Lung (tissue), 12 donors: ENCODE measurements around the gene ZSWIM3. TPM values are rescaled to one million over a fixed set of nuclear protein-coding genes. Genes with fewer than 3 reads are reported as not detected.
A peak's percentile ranks its signal among the peaks of the same experiment; 100 is the strongest.

Source experiments
- ATAC-seq: fragments of 200-7000 bp; cut with Tn5 transposase; one replicate; pipeline ENCODE4 v1.9.1; 2020; ENCODE audit warnings: moderate number of reproducible peaks; ENCODE audit not compliant: insufficient read depth, low FRiP score
- DNase-seq, 3 donors: peaks; one replicate each; pipeline ENCODE4 v3.0.0-alpha.2; 2013 to 2017
- H3K27ac ChIP-seq, 2 donors: one replicate each; pipeline ENCODE4 v1.5.1; 2013; ENCODE audit warnings: mild to moderate bottlenecking in 2 of 2, moderate library complexity in 2 of 2, control low read depth in 1 of 2, inconsistent platforms in 1 of 2, low read depth in 1 of 2, low read length in 1 of 2
- H3K27me3 ChIP-seq, 3 donors: one replicate each; pipeline ENCODE4 v1.5.1; 2013; ENCODE audit warnings: low read length in 2 of 3; ENCODE audit not compliant: control insufficient read depth in 3 of 3, insufficient read depth in 3 of 3
- H3K36me3 ChIP-seq, 4 donors: one replicate each; pipeline ENCODE4 v1.5.1; 2013; ENCODE audit warnings: low read length in 4 of 4, mild to moderate bottlenecking in 1 of 4, moderate library complexity in 1 of 4; ENCODE audit not compliant: control insufficient read depth in 4 of 4, insufficient read depth in 4 of 4
- H3K4me1 ChIP-seq, 5 donors: one replicate each; pipeline ENCODE4 v1.5.1; 2013; ENCODE audit warnings: low read length in 5 of 5, mild to moderate bottlenecking in 2 of 5, moderate library complexity in 1 of 5; ENCODE audit not compliant: control insufficient read depth in 5 of 5, insufficient read depth in 5 of 5
- H3K4me3 ChIP-seq: one replicate; pipeline ENCODE4 v1.5.1; 2013; ENCODE audit warnings: mild to moderate bottlenecking, control low read depth, moderate library complexity
- H3K9ac ChIP-seq, 2 donors: one replicate each; pipeline ENCODE4 v1.5.1; 2013; ENCODE audit warnings: low read length in 2 of 2, control low read depth in 1 of 2; ENCODE audit not compliant: insufficient read depth in 1 of 2
- H3K9me3 ChIP-seq, 4 donors: one replicate each; pipeline ENCODE4 v1.5.1; 2013; ENCODE audit warnings: low read length in 3 of 4, mild to moderate bottlenecking in 1 of 4, moderate library complexity in 1 of 4; ENCODE audit not compliant: control insufficient read depth in 4 of 4, insufficient read depth in 3 of 4
- CTCF ChIP-seq: IDR thresholded peaks from 2 replicates; pipeline ENCODE4 v1.5.1; 2012; ENCODE audit warnings: mild to moderate bottlenecking; ENCODE audit errors: control extremely low read depth, extremely low read depth
- WGBS, 2 donors: extraction: QIAGEN DNeasy Blood & Tissue Kit; methylation state at CpG; one replicate each; pipeline ENCODE4 v1.1.7; 2013; 5-methylcytosine and 5-hydroxymethylcytosine counted together
- polyA plus RNA-seq, 2 donors: library from polyadenylated mRNA; stranded (reverse); fragments of 200-250 nt; gene quantifications; one replicate each; pipeline ENCODE4 v1.2.1, GENCODE V29; 2013
- total RNA-seq, 2 donors: library from RNA; depleted of rRNA in 1 of 2; stranded (reverse); fragments of >200 nt in 1 of 2; gene quantifications; one replicate each; pipeline ENCODE4 v1.2.1, GENCODE V29; 2014 to 2021
- donor health status: control.
- donor health status: control.
- donor health status: Bipolar disorder and iron deficiency.
- donor health status: healthy.
- donor health status: DM: yes; HTN: yes; CAD: no.

The ZSWIM3 gene
- total and polyA plus RNA-seq, 4 donors = 1.7 to 5.2 (median 3.4) TPM

GRCh38 chr20:45857882-45858216 is 435 bp downstream of the ZSWIM3 start:
- peak overlapping the region; percentile 45 for H3K4me3 ChIP-seq
- TF ChIP-seq CTCF = no peak
- H3K9me3 ChIP-seq = no peaks in the 10 kb centered on the region
- WGBS, 2 donors = 6 to 10% methylated on average over 13 of the region's 13 CpGs
- H3K27ac ChIP-seq = peak overlapping the region; percentile 65 to 77
- H3K9ac ChIP-seq = peak overlapping the region in 1 of 2 donors; percentile 67
- no peaks in the 10 kb centered on the region for H3K27me3 ChIP-seq
- H3K4me1 ChIP-seq = peaks cover 2 to 19% (median 13%) of the 10 kb centered on the region in 5 donors
- peak; percentile 10 for ATAC-seq
- DNase-seq = peak in 1 of 3 donors; percentile 26
- H3K36me3 ChIP-seq = peaks cover 0 to 8% (median 3%) of the 10 kb centered on the region in 4 donors

GRCh38 chr20:45859916-45860315 is 2.5 kb downstream of the ZSWIM3 start:
- DNase-seq = no peak
- 96 to 99% methylated on average over 5 of the region's 5 CpGs for WGBS, 2 donors
- H3K36me3 ChIP-seq = peaks cover 0 to 4% (median 0%) of the 10 kb centered on the region in 4 donors

DNA sequence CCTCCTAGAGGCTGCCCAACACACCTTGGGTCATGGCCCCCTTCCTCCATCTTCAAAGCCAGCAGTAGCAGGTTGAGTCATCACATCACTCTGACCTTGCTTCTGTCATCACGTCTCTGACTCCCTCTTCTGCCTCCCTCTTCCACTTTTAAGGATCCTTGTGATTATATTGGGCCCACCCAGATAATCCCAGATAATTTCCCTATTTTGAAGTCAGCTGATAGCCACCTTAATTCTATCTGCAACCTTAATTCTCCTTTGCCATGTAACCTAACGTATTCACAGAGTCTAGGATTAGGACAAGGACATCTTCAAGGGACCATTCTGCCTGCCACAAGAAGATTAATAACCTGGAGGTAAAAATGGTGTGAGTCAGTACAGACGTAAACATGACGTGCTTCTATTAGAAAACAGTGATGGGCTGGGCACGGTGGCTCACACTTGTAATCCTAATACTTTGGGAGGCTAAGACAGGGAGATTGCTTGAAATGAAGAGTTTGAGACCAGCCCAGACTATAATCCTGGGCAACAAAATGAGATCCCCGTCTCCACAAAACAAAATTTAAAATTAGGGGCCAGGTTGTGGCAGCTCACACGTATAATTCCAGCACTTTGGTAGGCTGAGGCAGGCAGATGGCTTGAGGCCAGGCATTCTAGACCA is 3.3 kb downstream of the ZSWIM3 start:
- DNase-seq = no peak
- Histone ChIP-seq H3K27ac (no peak overlapping the region), H3K4me1 (peaks cover 2 to 19% (median 12%) of the 10 kb centered on the region in 5 donors), H3K27me3 (no peaks in the 10 kb centered on the region), H3K36me3 (peaks cover 0 to 4% (median 0%) of the 10 kb centered on the region in 4 donors), H3K4me3 (no peak overlapping the region), H3K9me3 (no peaks in the 10 kb centered on the region), H3K9ac (no peak overlapping the region)
- ATAC-seq = no peak
- TF ChIP-seq CTCF = no peak
- WGBS, 2 donors = 63 to 78% methylated on average over 7 of the region's 7 CpGs

More at GRCh38 chr20:45859916-45860315, 2.5 kb downstream of the ZSWIM3 start:
- H3K4me1 ChIP-seq = peaks cover 2 to 19% (median 13%) of the 10 kb centered on the region in 5 donors
- no peak overlapping the region for H3K27ac ChIP-seq
- no peak overlapping the region for H3K9ac ChIP-seq
- TF ChIP-seq CTCF = no peak
- no peaks in the 10 kb centered on the region for H3K27me3 ChIP-seq
- no peak overlapping the region for H3K4me3 ChIP-seq
- no peak for ATAC-seq
- H3K9me3 ChIP-seq = no peaks in the 10 kb centered on the region
